Measurements from ENCODE around the gene KLF15. TPM values are rescaled to one million over a fixed set of nuclear protein-coding genes. Genes with fewer than 3 reads are reported as not detected.

Gene KLF15
- total and polyA plus RNA-seq, 2 donors (not counting 1 experiment from before 2014, with no cell fraction given) = 0.10 to 2.2 TPM

- H3K27me3 ChIP-seq (replicated peaks in 1 of 4; ENCODE audit: control extremely low read depth in 1 of 4, control insufficient read depth in 3 of 4, insufficient read depth in 4 of 4, low read length in 3 of 4) = no peaks in the 10 kb centered on the region
- no peak for TF ChIP-seq CTCF (IDR thresholded peaks at IDR 0.05)
- TF ChIP-seq EZH2 (IDR thresholded peaks at IDR 0.05; ENCODE audit: borderline replicate concordance, insufficient read depth, low read depth, low read length, poor library complexity, severe bottlenecking) = no peak
- Mint-ChIP-seq H3K4me3 (no peak overlapping the region), H3K9me3 (ENCODE audit: insufficient read depth) (no peaks in the 10 kb centered on the region), H3K27ac (no peak overlapping the region), H3K27me3 (peaks cover 13% of the 10 kb centered on the region), H3K4me1 (no peaks in the 10 kb centered on the region)
- H3K4me1 ChIP-seq (ENCODE audit: control insufficient read depth in 2 of 2, insufficient read depth in 2 of 2, low read length in 2 of 2) = no peaks in the 10 kb centered on the region
- H3K9ac ChIP-seq (ENCODE audit: low read length) = no peak overlapping the region
- no peak overlapping the region for H3K4me3 ChIP-seq (ENCODE audit: control extremely low read depth in 1 of 5, extremely low read depth in 1 of 5, insufficient read depth in 1 of 5, low read depth in 2 of 5, low read length in 4 of 5)
- H2AFZ ChIP-seq (ENCODE audit: insufficient read depth, low read depth, low read length, poor library complexity, severe bottlenecking) = no peak overlapping the region
- 90% methylated on average over 7 of the region's 7 CpGs for WGBS (ENCODE audit: insufficient coverage)
- POLR2A ChIA-PET = no interaction called here
- no peak overlapping the region for H3K4me2 ChIP-seq (replicated peaks; ENCODE audit: low read depth, low read length, poor library complexity, severe bottlenecking)
- no peak for DNase-seq
- CTCF ChIA-PET = no interaction called here
- no peaks in the 10 kb centered on the region for H4K20me1 ChIP-seq (ENCODE audit: control insufficient read depth, insufficient read depth, low read length, poor library complexity, severe bottlenecking)
- H3K27ac ChIP-seq (ENCODE audit: low read length in 2 of 2) = no peak overlapping the region
- ATAC-seq (ENCODE audit: low read depth) = no peak
- intact Hi-C loops (cut with micrococcal nuclease) = no loop called here
- no peaks in the 10 kb centered on the region for H3K79me2 ChIP-seq (ENCODE audit: control insufficient read depth, insufficient read depth, low read length)
- H3K9me3 ChIP-seq (ENCODE audit: control extremely low read depth in 1 of 3, control insufficient read depth in 2 of 3, insufficient read depth in 1 of 3, low read length in 2 of 3) = peaks cover 0 to 4% (median 0%) of the 10 kb centered on the region in 3 donors
- H3K36me3 ChIP-seq (replicated peaks in 1 of 2; ENCODE audit: control extremely low read depth in 1 of 2, control insufficient read depth in 1 of 2, extremely low read depth in 1 of 2, insufficient read depth in 2 of 2, low read length in 1 of 2) = no peaks in the 10 kb centered on the region
Measured at GRCh38 chr3:126370606-126371005, 13.4 kb upstream of the KLF15 start.

DNA sequence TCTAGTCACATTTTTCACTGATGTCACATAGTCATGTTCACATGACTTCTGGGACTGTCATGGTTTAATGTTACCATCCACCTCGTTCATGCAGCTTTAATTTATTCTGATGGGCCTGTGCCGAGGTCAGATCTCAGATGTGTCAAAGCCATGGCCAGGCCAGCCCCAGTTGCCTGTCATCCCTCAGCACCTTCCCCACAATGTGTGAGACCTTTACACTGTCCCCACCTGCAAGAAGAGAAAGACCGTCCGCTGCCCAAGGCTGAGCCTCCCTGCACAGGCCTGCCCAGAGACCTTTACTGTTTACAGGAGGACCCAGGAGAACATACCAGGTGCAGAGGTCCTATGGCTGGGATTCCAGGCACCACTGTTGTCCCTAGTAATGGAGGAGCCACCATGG lies 12.8 kb upstream of the KLF15 start:
- no peaks in the 10 kb centered on the region for H3K9me3 Mint-ChIP-seq (ENCODE audit: insufficient read depth)
- intact Hi-C loops (cut with micrococcal nuclease) = no loop called here
- peaks cover 0 to 4% (median 0%) of the 10 kb centered on the region in 3 donors for H3K9me3 ChIP-seq (ENCODE audit: control extremely low read depth in 1 of 3, control insufficient read depth in 2 of 3, insufficient read depth in 1 of 3, low read length in 2 of 3)
- ChIA-PET POLR2A (no interaction called here), CTCF (no interaction called here)
- TF ChIP-seq EZH2 (IDR thresholded peaks at IDR 0.05; ENCODE audit: borderline replicate concordance, insufficient read depth, low read depth, low read length, poor library complexity, severe bottlenecking) (no peak), CTCF (IDR thresholded peaks at IDR 0.05) (no peak)
- no peak overlapping the region for H3K27ac Mint-ChIP-seq
- peaks cover 13% of the 10 kb centered on the region for H3K27me3 Mint-ChIP-seq
- no peaks in the 10 kb centered on the region for H3K79me2 ChIP-seq (ENCODE audit: control insufficient read depth, insufficient read depth, low read length)
- H3K9ac ChIP-seq (ENCODE audit: low read length) = no peak overlapping the region
- ATAC-seq (ENCODE audit: low read depth) (no peak), DNase-seq (no peak)
- H3K4me3 ChIP-seq (ENCODE audit: control extremely low read depth in 1 of 5, extremely low read depth in 1 of 5, insufficient read depth in 1 of 5, low read depth in 2 of 5, low read length in 4 of 5) = no peak overlapping the region
- 71% methylated on average over 4 of the region's 4 CpGs for WGBS (ENCODE audit: insufficient coverage)
- no peaks in the 10 kb centered on the region for H3K4me1 ChIP-seq (ENCODE audit: control insufficient read depth in 2 of 2, insufficient read depth in 2 of 2, low read length in 2 of 2)
- H3K36me3 ChIP-seq (replicated peaks in 1 of 2; ENCODE audit: control extremely low read depth in 1 of 2, control insufficient read depth in 1 of 2, extremely low read depth in 1 of 2, insufficient read depth in 2 of 2, low read length in 1 of 2) = no peaks in the 10 kb centered on the region
- no peak overlapping the region for H3K27ac ChIP-seq (ENCODE audit: low read length in 2 of 2)
- no peak overlapping the region for H2AFZ ChIP-seq (ENCODE audit: insufficient read depth, low read depth, low read length, poor library complexity, severe bottlenecking)
- no peak overlapping the region for H3K4me2 ChIP-seq (replicated peaks; ENCODE audit: low read depth, low read length, poor library complexity, severe bottlenecking)
- no peaks in the 10 kb centered on the region for H3K4me1 Mint-ChIP-seq
- H4K20me1 ChIP-seq (ENCODE audit: control insufficient read depth, insufficient read depth, low read length, poor library complexity, severe bottlenecking) = no peaks in the 10 kb centered on the region
- H3K27me3 ChIP-seq (replicated peaks in 1 of 4; ENCODE audit: control extremely low read depth in 1 of 4, control insufficient read depth in 3 of 4, insufficient read depth in 4 of 4, low read length in 3 of 4) = no peaks in the 10 kb centered on the region
- H3K4me3 Mint-ChIP-seq = no peak overlapping the region

Data from B cell (primary cell).